Measurements from ENCODE around the gene JUND.

The JUND gene

GRCh38 chr19:18289471-18290301 is 8.3 kb upstream of the JUND start:
- no peak for DNase-seq

GRCh38 chr19:18287836-18288772 is 6.7 kb upstream of the JUND start:
- DNase-seq: no peak

GRCh38 chr19:18286973-18287635 is 5.7 kb upstream of the JUND start:
- DNase-seq: no peak

- no peak for DNase-seq
These were observed 3.4 kb upstream of the JUND start for GRCh38 chr19:18284712-18285360.

GRCh38 chr19:18283338-18283737 is 1.9 kb upstream of the JUND start:
- DNase-seq: no peak

DNA sequence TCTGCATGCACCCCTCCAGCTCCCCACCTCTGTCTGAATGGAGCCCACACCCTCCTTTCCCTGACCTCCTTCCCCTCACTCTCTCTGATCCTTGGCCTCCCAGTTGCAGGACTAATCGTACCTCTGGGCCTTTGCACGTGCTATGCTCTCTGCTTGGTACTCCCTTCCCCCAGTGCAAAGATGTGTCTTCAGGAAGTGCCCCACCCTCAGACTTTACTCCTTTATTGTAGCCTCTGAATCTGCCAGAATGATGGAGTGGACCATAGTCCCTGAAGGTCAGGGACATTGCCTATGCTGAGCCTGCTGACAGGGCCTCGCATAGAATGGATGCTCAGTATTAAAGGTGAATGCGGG is 1.3 kb upstream of the JUND start:
- peak in 1 of 14 donors; percentile 32 for DNase-seq

DNA sequence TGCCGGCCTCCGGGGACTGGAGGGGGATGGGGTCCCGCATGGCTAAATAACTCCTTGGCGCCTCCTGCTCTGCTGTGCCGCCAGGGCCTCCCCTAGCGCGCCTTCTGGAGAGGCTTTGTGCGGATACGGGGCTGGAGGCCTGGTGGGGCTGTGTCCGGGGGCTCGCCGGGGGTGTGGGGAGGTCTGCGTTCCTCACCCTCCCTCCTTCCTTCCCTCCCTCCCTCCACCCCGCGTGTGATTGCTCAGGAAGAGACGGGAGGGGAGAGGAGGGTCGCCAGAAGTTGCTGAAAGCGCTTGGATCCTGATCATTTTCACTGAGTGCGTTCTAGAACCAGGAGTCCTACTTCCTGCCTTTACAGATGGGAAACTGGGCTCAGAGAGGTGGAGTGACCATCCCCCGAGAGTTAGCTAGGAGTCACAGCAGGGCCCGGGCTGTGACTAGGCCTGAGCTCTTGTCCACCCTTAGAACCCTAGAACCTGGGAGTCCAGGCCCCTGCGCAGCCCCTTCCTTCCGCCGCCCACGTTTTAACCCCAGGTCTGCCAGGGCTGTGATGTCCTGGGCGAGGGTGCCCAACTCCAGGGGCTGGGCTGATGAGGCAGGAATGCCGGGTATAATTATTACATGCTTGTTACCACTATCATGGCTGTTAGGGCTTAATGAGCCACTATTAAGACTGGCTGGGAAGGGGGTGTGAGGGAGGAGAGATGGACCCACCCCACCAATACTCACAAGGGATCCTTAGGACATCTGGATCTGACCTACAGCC is 782 bp upstream of the JUND start:
- peak in 1 of 14 donors; percentile 77 for DNase-seq

DNA sequence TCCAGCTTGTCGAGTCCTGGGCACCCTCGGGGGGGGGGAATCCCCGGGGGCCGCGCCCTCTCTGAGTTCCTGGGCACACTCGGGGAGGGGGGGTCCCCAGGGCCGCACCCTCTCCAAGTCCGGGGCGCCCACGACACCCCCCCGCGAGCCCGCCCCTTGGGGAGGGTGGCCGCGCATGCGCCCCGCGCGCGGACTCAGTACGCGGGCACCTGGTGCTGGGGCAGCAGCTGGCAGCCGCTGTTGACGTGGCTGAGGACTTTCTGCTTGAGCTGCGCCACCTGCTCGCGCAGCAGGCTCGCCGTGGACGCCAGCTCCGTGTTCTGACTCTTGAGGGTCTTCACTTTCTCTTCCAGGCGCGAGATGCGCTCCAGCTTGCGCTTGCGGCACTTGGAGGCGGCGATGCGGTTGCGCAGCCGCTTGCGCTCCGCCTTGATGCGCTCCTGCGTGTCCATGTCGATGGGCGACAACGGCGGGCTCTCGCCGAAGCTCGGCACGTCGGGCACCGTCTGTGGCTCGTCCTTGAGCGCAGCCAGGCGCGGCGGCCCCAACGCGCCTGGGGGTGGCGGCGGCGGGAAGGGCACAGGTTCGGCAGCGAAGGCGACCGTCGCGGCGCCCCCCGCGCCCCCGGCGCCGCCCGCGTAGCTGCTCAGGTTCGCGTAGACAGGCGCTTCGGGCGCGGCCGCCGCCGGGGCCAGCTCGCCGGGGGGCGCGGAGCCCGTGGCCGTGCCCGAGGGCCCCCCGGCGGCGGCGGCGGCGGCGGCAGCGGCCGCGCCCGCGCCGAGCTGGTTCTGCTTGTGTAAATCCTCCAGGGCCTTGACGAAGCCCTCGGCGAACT is 958 bp downstream of the JUND start:
- peak in 13 of 14 donors; percentile 22 to 87 (median 63) for DNase-seq

GRCh38 chr19:18279516-18280246 is 1.7 kb downstream of the JUND start:
- peak; percentile 37 to 92 (median 84) for DNase-seq

- DNase-seq: no peak
These were observed 2.2 kb downstream of the JUND start for GRCh38 chr19:18279266-18279515.

DNA sequence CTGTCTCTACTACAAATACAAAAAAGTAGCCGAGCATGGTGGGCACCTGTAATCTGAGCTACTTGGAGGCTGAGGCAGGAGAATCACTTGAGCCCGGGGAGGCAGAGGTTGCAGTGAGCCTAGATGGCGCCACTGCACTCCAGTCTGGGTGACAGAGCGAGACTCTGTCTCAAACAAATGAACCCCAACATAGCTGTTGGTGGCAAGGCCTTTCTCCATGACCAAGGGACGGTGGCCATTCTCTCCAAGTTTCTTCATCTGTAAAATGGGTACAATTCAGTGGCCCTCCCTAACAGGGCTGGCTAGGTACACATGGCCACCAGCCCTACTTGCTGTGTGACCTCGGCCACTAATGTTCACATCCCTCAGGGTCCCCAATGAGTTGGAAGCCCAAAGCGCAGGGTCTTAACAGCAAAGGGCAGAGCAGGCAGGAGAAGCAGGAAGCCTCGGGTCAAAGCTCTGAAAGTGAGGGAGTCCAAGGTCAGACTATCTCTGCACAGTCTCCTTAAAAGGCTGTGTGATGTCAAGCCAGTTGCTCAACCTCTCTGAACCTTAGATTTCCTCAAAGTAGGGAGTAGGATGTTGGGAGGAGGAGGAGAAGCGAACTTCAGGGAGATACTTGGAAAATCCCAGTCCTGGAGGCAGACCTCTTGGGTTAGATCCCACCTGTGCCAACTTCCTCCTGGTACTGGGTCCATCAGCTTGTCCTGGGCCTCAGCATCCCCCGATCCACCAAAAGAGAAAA is 2.7 kb downstream of the JUND start:
- DNase-seq: no peak

DNA sequence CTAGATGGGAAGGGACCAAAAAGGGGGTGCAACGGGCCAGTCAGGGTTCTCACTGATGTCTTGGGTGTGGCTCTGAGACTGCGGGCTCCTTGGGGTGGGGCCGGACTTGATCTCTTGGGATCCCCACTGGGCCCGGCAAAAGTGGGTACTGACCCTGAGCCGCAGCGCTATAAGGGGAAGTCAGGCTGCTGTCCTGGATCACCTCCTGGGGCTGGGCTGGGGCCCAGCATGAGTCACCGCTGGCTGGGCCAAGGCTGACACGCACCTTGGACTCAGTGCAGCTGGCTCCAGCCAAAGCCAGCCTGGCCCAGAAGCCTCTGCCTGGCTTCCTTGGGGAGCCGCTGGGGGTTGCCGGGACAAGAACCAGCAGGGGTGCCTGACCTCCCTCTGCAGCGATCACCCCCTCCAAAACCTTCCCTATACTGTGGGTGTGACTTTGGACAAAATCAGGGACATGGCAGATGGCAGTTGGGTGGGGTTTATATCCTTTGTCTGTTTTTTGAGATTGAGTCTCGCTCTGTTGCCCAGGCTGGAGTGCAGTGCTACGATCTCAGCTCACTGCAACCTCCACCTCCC is 6.6 kb downstream of the JUND start:
- peak; percentile 8 to 85 (median 62) for DNase-seq

- peak in 2 of 14 donors; percentile 15 to 36 for DNase-seq
These were observed 7.1 kb downstream of the JUND start, which contains the start of gene IQCN for GRCh38 chr19:18274219-18274780. Gene IQCN (minus strand): TSS chr19:18274452. CDS start chr19:18269478, 4,974 bp downstream.

GRCh38 chr19:18273561-18274218 is 7.7 kb downstream of the JUND start:
- no peak for DNase-seq

GRCh38 chr19:18271433-18271841 is 10.0 kb downstream of the JUND start:
- no peak for DNase-seq

GRCh38 chr19:18270326-18270725 is 11.1 kb downstream of the JUND start:
- no peak for DNase-seq

DNA sequence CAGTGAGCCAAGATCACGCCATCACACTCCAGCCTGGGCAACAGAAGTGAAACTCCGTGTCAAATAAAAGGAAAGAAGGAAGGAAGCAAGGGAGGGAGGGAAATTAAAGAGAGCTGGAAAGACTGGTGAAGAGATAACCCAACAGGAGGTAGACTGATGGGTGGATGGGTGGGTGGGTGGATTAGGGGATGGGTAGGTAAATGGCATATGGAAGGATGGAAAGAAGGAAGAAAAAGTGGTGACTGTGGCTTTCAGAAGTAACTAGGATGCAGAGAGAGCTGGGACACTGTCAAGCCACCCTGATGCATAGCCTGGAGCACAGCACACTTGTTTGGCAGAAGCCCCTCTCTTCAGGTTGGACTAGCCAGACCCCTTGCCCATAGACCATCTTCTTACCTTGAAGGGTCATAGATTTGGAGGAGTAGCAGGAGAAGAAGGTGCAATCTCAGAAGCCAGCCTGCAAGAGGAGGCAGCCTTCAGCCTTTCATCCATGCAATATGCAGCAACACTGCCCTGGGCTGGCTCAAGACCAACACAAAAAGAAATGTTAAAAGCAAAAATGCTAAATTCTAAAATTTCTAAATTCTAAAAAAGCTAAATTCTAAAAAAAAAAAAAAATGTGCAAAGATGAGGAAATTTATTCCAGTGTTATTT is 12.2 kb downstream of the JUND start:
- no peak for DNase-seq
